KMS-11 (cell line): ENCODE results near the gene SLC28A2.

ENCODE experiments used
- H2AFZ ChIP-seq: fragments of 200-600 bp; sonication (generic); 2 replicates; pipeline ENCODE4 v1.6.1; 2016; ENCODE audit warnings: antibody characterized with exemption, mixed run types, low read depth
- H3K27ac ChIP-seq: fragments of 200-600 bp; sonication (generic); 2 replicates; pipeline ENCODE4 v1.6.1; 2016; ENCODE audit warnings: mild to moderate bottlenecking, mixed run types
- H3K27me3 ChIP-seq: fragments of 200-600 bp; sonication (generic); 2 replicates; pipeline ENCODE4 v1.6.1; 2017; ENCODE audit warnings: mild to moderate bottlenecking, low read depth, mixed run types, moderate library complexity; ENCODE audit not compliant: insufficient read depth
- H3K36me3 ChIP-seq: fragments of 200-600 bp; sonication (generic); 2 replicates; pipeline ENCODE4 v1.6.1; 2017; ENCODE audit warnings: mild to moderate bottlenecking, mixed run types; ENCODE audit not compliant: insufficient read depth
- H3K4me1 ChIP-seq: fragments of 200-600 bp; sonication (generic); 2 replicates; pipeline ENCODE4 v1.6.1; 2016; ENCODE audit warnings: mild to moderate bottlenecking, low read depth, mixed run types; ENCODE audit not compliant: poor library complexity, severe bottlenecking
- H3K4me2 ChIP-seq: fragments of 200-600 bp; sonication (generic); 2 replicates; pipeline ENCODE4 v1.7.0; 2016; ENCODE audit warnings: mild to moderate bottlenecking, mixed run types
- H3K4me3 ChIP-seq: fragments of 200-600 bp; sonication (generic); IDR thresholded peaks from 2 replicates; pipeline ENCODE4 v1.6.1; 2017; ENCODE audit warnings: low read depth, low read length, mixed read lengths; ENCODE audit not compliant: insufficient read depth
- H3K79me2 ChIP-seq: fragments of 200-600 bp; sonication (generic); 2 replicates; pipeline ENCODE4 v1.6.1; 2016; ENCODE audit warnings: low read depth, mixed run types; ENCODE audit not compliant: insufficient read depth
- H3K9ac ChIP-seq: fragments of 200-600 bp; sonication (generic); 2 replicates; pipeline ENCODE4 v1.6.1; 2016; ENCODE audit warnings: mild to moderate bottlenecking, mixed run types
- H4K20me1 ChIP-seq: fragments of 200-600 bp; sonication (generic); 2 replicates; pipeline ENCODE4 v1.6.1; 2016; ENCODE audit warnings: mild to moderate bottlenecking, mixed run types; ENCODE audit not compliant: insufficient read depth
- CTCF ChIP-seq: fragments of 200-600 bp; sonication (generic); conservative IDR thresholded peaks from 2 replicates; pipeline ENCODE4 v1.6.1; 2017; ENCODE audit warnings: low read depth, mild to moderate bottlenecking, antibody characterized with exemption, low read length, moderate library complexity, mixed read lengths

Gene SLC28A2

GRCh38 chr15:45279024-45279698 lies 27.1 kb downstream of the SLC28A2 start:
- Histone ChIP-seq H3K27ac (peak overlapping the region; percentile 38; the same call in 1 of the 2 replicates), H3K4me1 (no peaks in the 10 kb centered on the region), H3K4me3 (no peak overlapping the region), H3K36me3 (no peaks in the 10 kb centered on the region), H3K4me2 (peak overlapping the region; percentile 88), H3K79me2 (no peaks in the 10 kb centered on the region), H3K9ac (peak overlapping the region; percentile 58; the same call in 1 of the 2 replicates), H4K20me1 (no peaks in the 10 kb centered on the region), H2AFZ (peak overlapping the region; percentile 70), H3K27me3 (no peaks in the 10 kb centered on the region)
- no peak for TF ChIP-seq CTCF

- TF ChIP-seq CTCF, result no peak
- H3K4me1 ChIP-seq, result no peaks in the 10 kb centered on the region
- H4K20me1 ChIP-seq, result no peaks in the 10 kb centered on the region
- no peak overlapping the region for H2AFZ ChIP-seq
- H3K4me2 ChIP-seq, result no peak overlapping the region
- no peaks in the 10 kb centered on the region for H3K36me3 ChIP-seq
- H3K4me3 ChIP-seq, result no peak overlapping the region
- H3K9ac ChIP-seq, result no peak overlapping the region
- H3K79me2 ChIP-seq, result no peaks in the 10 kb centered on the region
- H3K27me3 ChIP-seq, result no peaks in the 10 kb centered on the region
- no peak overlapping the region for H3K27ac ChIP-seq
Observed at GRCh38 chr15:45285413-45285812, 33.4 kb downstream of the SLC28A2 start.

GRCh38 chr15:45287390-45287956 lies 35.4 kb downstream of the SLC28A2 start:
- H3K36me3 ChIP-seq, result no peaks in the 10 kb centered on the region
- H3K27me3 ChIP-seq, result no peaks in the 10 kb centered on the region
- no peaks in the 10 kb centered on the region for H3K79me2 ChIP-seq
- no peak overlapping the region for H3K9ac ChIP-seq
- TF ChIP-seq CTCF, result no peak
- no peak overlapping the region for H3K27ac ChIP-seq
- no peak overlapping the region for H3K4me3 ChIP-seq
- no peak overlapping the region for H2AFZ ChIP-seq
- H4K20me1 ChIP-seq, result no peaks in the 10 kb centered on the region
- no peaks in the 10 kb centered on the region for H3K4me1 ChIP-seq
- no peak overlapping the region for H3K4me2 ChIP-seq

- Histone ChIP-seq H3K4me3 (no peak overlapping the region), H3K4me1 (no peaks in the 10 kb centered on the region), H3K27ac (no peak overlapping the region), H2AFZ (no peak overlapping the region), H3K36me3 (no peaks in the 10 kb centered on the region), H3K79me2 (no peaks in the 10 kb centered on the region), H3K27me3 (no peaks in the 10 kb centered on the region), H4K20me1 (no peaks in the 10 kb centered on the region), H3K9ac (no peak overlapping the region), H3K4me2 (no peak overlapping the region)
- TF ChIP-seq CTCF, result no peak
Observed at GRCh38 chr15:45288947-45289346, 36.9 kb downstream of the SLC28A2 start.
